Neural progenitor cell (in vitro differentiated cells): ENCODE measurements around the gene PSME4. TPM values are rescaled to one million over a fixed set of nuclear protein-coding genes. Genes with fewer than 3 reads are reported as not detected.

Experiments
- DNase-seq: peaks from one replicate; pipeline ENCODE4 v3.0.0-alpha.2; 2016; ENCODE audit warnings: low spot score
- H2AFZ ChIP-seq: fragments of 200-600 bp; sonication (generic); replicated peaks from 2 replicates; pipeline ENCODE4 v1.6.1; 2016; ENCODE audit warnings: antibody characterized with exemption
- H3F3A ChIP-seq: fragments of 200-600 bp; sonication (generic); 2 replicates; pipeline ENCODE4 v1.6.1; 2016; ENCODE audit warnings: antibody characterized with exemption, low read depth
- H3K27ac ChIP-seq: fragments of 200-600 bp; sonication (generic); 2 replicates; pipeline ENCODE4 v1.5.1; 2016; ENCODE audit warnings: mild to moderate bottlenecking
- H3K27me3 ChIP-seq: fragments of 200-600 bp; sonication (generic); 2 replicates; pipeline ENCODE4 v1.6.1; 2016; ENCODE audit warnings: mild to moderate bottlenecking, moderate library complexity
- H3K36me3 ChIP-seq: fragments of 200-600 bp; sonication (generic); 2 replicates; pipeline ENCODE4 v1.5.1; 2016
- H3K4me1 ChIP-seq: fragments of 200-600 bp; sonication (generic); 2 replicates; pipeline ENCODE4 v1.6.1; 2016; ENCODE audit warnings: mixed run types
- H3K4me2 ChIP-seq: fragments of 200-600 bp; sonication (generic); 2 replicates; pipeline ENCODE4 v1.6.1; 2016
- H3K4me3 ChIP-seq: fragments of 200-600 bp; sonication (generic); 2 replicates; pipeline ENCODE4 v1.5.1; 2016
- H3K79me2 ChIP-seq: fragments of 200-600 bp; sonication (generic); 2 replicates; pipeline ENCODE4 v1.6.1; 2016; ENCODE audit warnings: low read depth
- H3K9ac ChIP-seq: fragments of 200-600 bp; sonication (generic); 2 replicates; pipeline ENCODE4 v1.6.1; 2016
- H3K9me3 ChIP-seq: fragments of 200-600 bp; sonication (generic); 2 replicates; pipeline ENCODE4 v1.5.1; 2016; ENCODE audit warnings: low read depth
- H4K20me1 ChIP-seq: fragments of 200-600 bp; sonication (generic); 2 replicates; pipeline ENCODE4 v1.6.1; 2016; ENCODE audit warnings: low read depth
- H3K27ac Mint-ChIP-seq: 3 replicates; pipeline ENCODE4 v1.8.0; 2021; ENCODE audit warnings: mixed read lengths
- H3K27me3 Mint-ChIP-seq: 2 replicates; pipeline ENCODE4 v1.8.0; 2022; ENCODE audit warnings: low read depth, mild to moderate bottlenecking, inconsistent platforms, moderate library complexity, mixed read lengths; ENCODE audit not compliant: insufficient read depth
- H3K36me3 Mint-ChIP-seq: 3 replicates; pipeline ENCODE4 v1.8.0; 2021; ENCODE audit warnings: mixed read lengths
- H3K4me1 Mint-ChIP-seq: 3 replicates; pipeline ENCODE4 v1.8.0; 2021; ENCODE audit warnings: mixed read lengths
- H3K4me3 Mint-ChIP-seq: 3 replicates; pipeline ENCODE4 v1.8.0; 2021; ENCODE audit warnings: mild to moderate bottlenecking, moderate library complexity, mixed read lengths
- H3K9me3 Mint-ChIP-seq: 3 replicates; pipeline ENCODE4 v1.8.0; 2020; ENCODE audit warnings: mixed read lengths
- EZH2 ChIP-seq: fragments of 200-600 bp; sonication (generic); IDR thresholded peaks from 2 replicates; pipeline ENCODE4 v1.6.1; 2017; ENCODE audit warnings: antibody characterized with exemption, mild to moderate bottlenecking, moderate library complexity
- EZH2phosphoT487 ChIP-seq: fragments of 200-600 bp; sonication (generic); IDR thresholded peaks from 2 replicates; pipeline ENCODE4 v1.6.1; 2017; ENCODE audit warnings: antibody characterized with exemption
- total RNA-seq: library from RNA; depleted of rRNA; stranded (reverse); fragments of >200 nt; gene quantifications from 2 replicates; pipeline ENCODE4 v1.2.3, GENCODE V29; 2015; ENCODE audit warnings: low replicate concordance
- TF ChIP-seq, protein P1 (sequence below): fragments of 200-600 bp; sonication (generic); IDR thresholded peaks from 2 replicates; pipeline ENCODE4 v1.5.1; 2017; ENCODE audit warnings: antibody characterized with exemption, mild to moderate bottlenecking

The PSME4 gene
- total RNA-seq, 1 donor from 2014 or later: 72.1 TPM

DNA sequence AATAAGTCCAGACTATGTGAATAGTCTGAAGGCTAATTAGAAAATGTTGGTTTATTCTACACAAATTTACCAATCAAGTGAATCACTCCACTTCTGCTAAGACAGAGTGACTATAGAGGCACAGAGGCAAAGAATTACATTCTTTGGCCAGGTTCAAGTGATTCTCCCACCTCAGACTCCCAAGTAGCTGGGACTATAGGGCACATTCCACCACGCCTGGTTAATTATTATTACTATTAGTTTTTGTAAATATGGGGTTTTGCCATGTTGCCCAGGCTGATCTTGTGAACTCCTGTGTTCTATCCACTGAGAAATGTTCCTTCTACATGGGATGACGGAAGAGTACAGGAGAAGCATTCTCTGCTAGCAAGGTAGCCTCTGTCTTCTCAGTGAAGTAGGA, 37.6 kb upstream of the PSME4 start:
- Mint-ChIP-seq H3K27me3 (peaks cover 2% of the 10 kb centered on the region), H3K36me3 (no peaks in the 10 kb centered on the region), H3K27ac (no peak overlapping the region), H3K9me3 (no peaks in the 10 kb centered on the region), H3K4me3 (no peak overlapping the region), H3K4me1 (no peaks in the 10 kb centered on the region)
- Histone ChIP-seq H3F3A (no peaks in the 10 kb centered on the region), H3K36me3 (no peaks in the 10 kb centered on the region), H3K4me2 (no peak overlapping the region), H3K4me1 (no peaks in the 10 kb centered on the region), H3K9ac (no peak overlapping the region), H3K9me3 (no peaks in the 10 kb centered on the region), H3K79me2 (no peaks in the 10 kb centered on the region), H3K4me3 (no peak overlapping the region), H3K27ac (no peak overlapping the region), H2AFZ (no peak overlapping the region), H3K27me3 (no peaks in the 10 kb centered on the region), H4K20me1 (no peaks in the 10 kb centered on the region)
- TF ChIP-seq, protein P1, sequence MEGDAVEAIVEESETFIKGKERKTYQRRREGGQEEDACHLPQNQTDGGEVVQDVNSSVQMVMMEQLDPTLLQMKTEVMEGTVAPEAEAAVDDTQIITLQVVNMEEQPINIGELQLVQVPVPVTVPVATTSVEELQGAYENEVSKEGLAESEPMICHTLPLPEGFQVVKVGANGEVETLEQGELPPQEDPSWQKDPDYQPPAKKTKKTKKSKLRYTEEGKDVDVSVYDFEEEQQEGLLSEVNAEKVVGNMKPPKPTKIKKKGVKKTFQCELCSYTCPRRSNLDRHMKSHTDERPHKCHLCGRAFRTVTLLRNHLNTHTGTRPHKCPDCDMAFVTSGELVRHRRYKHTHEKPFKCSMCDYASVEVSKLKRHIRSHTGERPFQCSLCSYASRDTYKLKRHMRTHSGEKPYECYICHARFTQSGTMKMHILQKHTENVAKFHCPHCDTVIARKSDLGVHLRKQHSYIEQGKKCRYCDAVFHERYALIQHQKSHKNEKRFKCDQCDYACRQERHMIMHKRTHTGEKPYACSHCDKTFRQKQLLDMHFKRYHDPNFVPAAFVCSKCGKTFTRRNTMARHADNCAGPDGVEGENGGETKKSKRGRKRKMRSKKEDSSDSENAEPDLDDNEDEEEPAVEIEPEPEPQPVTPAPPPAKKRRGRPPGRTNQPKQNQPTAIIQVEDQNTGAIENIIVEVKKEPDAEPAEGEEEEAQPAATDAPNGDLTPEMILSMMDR: no peak
- TF ChIP-seq EZH2: no peak
- no peak for TF ChIP-seq EZH2phosphoT487
- DNase-seq: no peak

DNA sequence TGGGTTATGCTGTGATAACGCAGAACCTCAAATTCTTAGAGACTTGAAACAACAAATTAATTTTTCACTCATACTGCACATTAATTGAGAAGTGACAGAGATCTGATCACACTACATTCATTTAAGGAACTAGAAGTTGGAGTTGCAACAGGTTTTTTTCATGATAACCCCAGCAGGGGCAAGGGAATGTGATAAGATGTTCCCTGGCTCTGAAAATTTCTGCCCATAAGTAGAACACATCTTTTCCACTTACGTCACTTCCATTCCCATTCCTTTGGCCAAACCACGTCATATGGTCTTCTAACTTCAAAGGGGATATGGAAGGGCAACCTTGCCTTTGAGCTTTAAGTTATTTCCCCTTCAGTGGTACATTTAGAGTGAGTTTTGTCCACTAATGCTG, 29.7 kb upstream of the PSME4 start:
- Histone ChIP-seq H3K4me3 (no peak overlapping the region), H3F3A (no peaks in the 10 kb centered on the region), H3K4me2 (no peak overlapping the region), H2AFZ (no peak overlapping the region), H4K20me1 (no peaks in the 10 kb centered on the region), H3K9me3 (no peaks in the 10 kb centered on the region), H3K27ac (no peak overlapping the region), H3K4me1 (no peaks in the 10 kb centered on the region), H3K9ac (no peak overlapping the region), H3K79me2 (no peaks in the 10 kb centered on the region), H3K36me3 (no peaks in the 10 kb centered on the region), H3K27me3 (no peaks in the 10 kb centered on the region)
- TF ChIP-seq EZH2phosphoT487 (no peak), EZH2 (no peak)
- TF ChIP-seq, protein P1: no peak
- DNase-seq: no peak
- Mint-ChIP-seq H3K27me3 (no peaks in the 10 kb centered on the region), H3K36me3 (peaks cover 4% of the 10 kb centered on the region), H3K9me3 (no peaks in the 10 kb centered on the region), H3K27ac (no peak overlapping the region), H3K4me1 (no peaks in the 10 kb centered on the region), H3K4me3 (no peak overlapping the region)

DNA sequence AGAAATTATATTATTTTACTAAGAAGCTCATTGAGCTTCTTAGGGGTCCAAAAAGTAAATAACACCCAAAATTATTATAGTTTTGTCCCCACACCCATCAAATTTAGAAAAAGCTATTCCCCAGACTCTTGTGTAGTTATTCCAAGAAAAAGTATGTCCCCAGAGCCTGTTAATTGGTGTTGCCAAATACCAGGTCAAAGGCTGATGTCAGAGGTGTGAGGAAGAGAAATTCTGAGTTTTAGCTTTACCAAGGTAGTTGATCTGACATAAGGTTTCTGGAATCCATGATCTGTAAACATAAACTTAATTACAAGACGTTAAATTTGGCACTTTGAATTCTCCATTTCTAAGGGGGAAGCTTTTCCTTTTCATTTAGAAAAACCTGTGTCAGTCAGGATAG, 29.3 kb upstream of the PSME4 start:
- no peaks in the 10 kb centered on the region for H3K27me3 Mint-ChIP-seq
- no peaks in the 10 kb centered on the region for H3K36me3 ChIP-seq
- H3K36me3 Mint-ChIP-seq: peaks cover 4% of the 10 kb centered on the region
- no peak overlapping the region for H3K4me3 ChIP-seq
- no peaks in the 10 kb centered on the region for H3K4me1 Mint-ChIP-seq
- H3K9me3 ChIP-seq: no peaks in the 10 kb centered on the region
- H3K4me2 ChIP-seq: no peak overlapping the region
- H2AFZ ChIP-seq: no peak overlapping the region
- H3K79me2 ChIP-seq: no peaks in the 10 kb centered on the region
- no peaks in the 10 kb centered on the region for H3K27me3 ChIP-seq
- no peak overlapping the region for H3K27ac ChIP-seq
- no peak overlapping the region for H3K4me3 Mint-ChIP-seq
- no peak overlapping the region for H3K27ac Mint-ChIP-seq
- TF ChIP-seq EZH2 (no peak), EZH2phosphoT487 (no peak)
- TF ChIP-seq, protein P1: no peak
- no peaks in the 10 kb centered on the region for H3K4me1 ChIP-seq
- H3K9ac ChIP-seq: no peak overlapping the region
- no peaks in the 10 kb centered on the region for H3K9me3 Mint-ChIP-seq
- no peak for DNase-seq
- no peaks in the 10 kb centered on the region for H3F3A ChIP-seq
- H4K20me1 ChIP-seq: no peaks in the 10 kb centered on the region

DNA sequence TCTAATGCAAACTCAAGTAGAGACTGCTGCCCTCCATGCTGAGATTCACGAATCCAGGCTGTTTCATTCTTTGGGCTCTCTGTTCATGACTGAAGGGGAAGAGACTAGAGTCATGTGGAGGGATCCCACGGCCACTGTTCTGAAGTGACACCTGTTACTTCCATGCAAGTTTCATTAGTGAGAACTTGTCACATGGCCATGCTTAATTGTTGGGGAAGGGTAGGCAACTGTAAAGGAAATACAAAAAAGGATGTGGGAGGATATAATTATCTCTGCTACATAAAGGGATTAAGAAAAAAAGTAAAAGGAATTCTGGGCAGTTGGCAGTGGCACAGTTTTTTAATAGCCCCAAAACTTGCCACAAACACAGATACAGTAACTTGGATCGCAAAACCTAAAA, 28.0 kb upstream of the PSME4 start:
- no peaks in the 10 kb centered on the region for H3K27me3 ChIP-seq
- no peaks in the 10 kb centered on the region for H3K79me2 ChIP-seq
- H3K9me3 ChIP-seq: no peaks in the 10 kb centered on the region
- no peaks in the 10 kb centered on the region for H3K4me1 ChIP-seq
- no peak overlapping the region for H3K4me2 ChIP-seq
- Mint-ChIP-seq H3K27me3 (no peaks in the 10 kb centered on the region), H3K36me3 (peaks cover 4% of the 10 kb centered on the region), H3K4me3 (no peak overlapping the region), H3K9me3 (no peaks in the 10 kb centered on the region), H3K4me1 (no peaks in the 10 kb centered on the region), H3K27ac (no peak overlapping the region)
- H3K9ac ChIP-seq: no peak overlapping the region
- no peak overlapping the region for H3K4me3 ChIP-seq
- TF ChIP-seq EZH2phosphoT487: no peak
- TF ChIP-seq EZH2: no peak
- TF ChIP-seq, protein P1: no peak
- no peaks in the 10 kb centered on the region for H3F3A ChIP-seq
- no peak for DNase-seq
- no peaks in the 10 kb centered on the region for H3K36me3 ChIP-seq
- no peak overlapping the region for H3K27ac ChIP-seq
- H2AFZ ChIP-seq: no peak overlapping the region
- H4K20me1 ChIP-seq: no peaks in the 10 kb centered on the region
